Thyroid gland (tissue), 4 donors: ENCODE results near the gene FHDC1. TPM values are rescaled to one million over a fixed set of nuclear protein-coding genes. Genes with fewer than 3 reads are reported as not detected.
A peak's percentile ranks its signal among the peaks of the same experiment; 100 is the strongest.

ENCODE experiments used
- DNase-seq, 2 donors: peaks; one replicate each; pipeline ENCODE4 v3.0.0-alpha.2; 2019
- H3K27ac ChIP-seq, 3 donors: fragments of 200-600 bp; sonication (generic); 1 replicate in 2 of 3; 2 replicates in 1 of 3; pipeline ENCODE4 v1.5.1; 2016 to 2019; ENCODE audit warnings: mild to moderate bottlenecking in 1 of 3, moderate library complexity in 1 of 3
- H3K27me3 ChIP-seq: fragments of 200-600 bp; sonication (generic); one replicate; pipeline ENCODE4 v1.5.1; 2019
- H3K36me3 ChIP-seq, 2 donors: fragments of 200-600 bp; sonication (generic); one replicate each; pipeline ENCODE4 v1.5.1; 2016 to 2019
- H3K4me1 ChIP-seq, 2 donors: fragments of 200-600 bp; sonication (generic); one replicate each; pipeline ENCODE4 v1.5.1; 2017 to 2019
- H3K4me3 ChIP-seq, 3 donors: fragments of 200-600 bp; sonication (generic); replicated peaks in 1 of 3; 1 replicate in 2 of 3; 2 replicates in 1 of 3; pipeline ENCODE4 v1.5.1; 2016; ENCODE audit warnings: mild to moderate bottlenecking in 1 of 3
- H3K9me3 ChIP-seq: fragments of 200-600 bp; sonication (generic); one replicate; pipeline ENCODE4 v1.5.1; 2017
- CTCF ChIP-seq, 6 experiments: fragments of 200-600 bp in 3 of 6; fragments of 450-650 bp in 3 of 6; sonication (generic) in 3 of 6; IDR thresholded peaks; one replicate each; pipeline ENCODE4 v1.5.1; 2016 to 2019; ENCODE audit warnings: antibody characterized with exemption in 6 of 6, mild to moderate bottlenecking in 2 of 6, inconsistent platforms in 1 of 6, moderate library complexity in 1 of 6
- POLR2A ChIP-seq, 2 donors: fragments of 450-650 bp; IDR thresholded peaks; one replicate each; pipeline ENCODE4 v1.6.1; 2017; ENCODE audit warnings: antibody characterized with exemption in 2 of 2, mild to moderate bottlenecking in 2 of 2, moderate library complexity in 1 of 2
- WGBS, 2 donors: methylation state at CpG; one replicate each; pipeline ENCODE4 v1.1.5; 2017; 5-methylcytosine and 5-hydroxymethylcytosine counted together
- intact Hi-C: fragments of 100-400 bp; cut with DNase I; formaldehyde crosslinking; loops from one replicate; pipeline ENCODE4 v1.15.1; 2023
- total RNA-seq, 4 donors: library from RNA; depleted of rRNA; stranded (reverse); fragments of >200 nt; gene quantifications; one replicate each; pipeline ENCODE4 v1.2.3, GENCODE V29; 2016

Gene FHDC1
- total RNA-seq, 4 donors from 2014 or later: 12.4 to 26.2 (median 18.3) TPM

DNA sequence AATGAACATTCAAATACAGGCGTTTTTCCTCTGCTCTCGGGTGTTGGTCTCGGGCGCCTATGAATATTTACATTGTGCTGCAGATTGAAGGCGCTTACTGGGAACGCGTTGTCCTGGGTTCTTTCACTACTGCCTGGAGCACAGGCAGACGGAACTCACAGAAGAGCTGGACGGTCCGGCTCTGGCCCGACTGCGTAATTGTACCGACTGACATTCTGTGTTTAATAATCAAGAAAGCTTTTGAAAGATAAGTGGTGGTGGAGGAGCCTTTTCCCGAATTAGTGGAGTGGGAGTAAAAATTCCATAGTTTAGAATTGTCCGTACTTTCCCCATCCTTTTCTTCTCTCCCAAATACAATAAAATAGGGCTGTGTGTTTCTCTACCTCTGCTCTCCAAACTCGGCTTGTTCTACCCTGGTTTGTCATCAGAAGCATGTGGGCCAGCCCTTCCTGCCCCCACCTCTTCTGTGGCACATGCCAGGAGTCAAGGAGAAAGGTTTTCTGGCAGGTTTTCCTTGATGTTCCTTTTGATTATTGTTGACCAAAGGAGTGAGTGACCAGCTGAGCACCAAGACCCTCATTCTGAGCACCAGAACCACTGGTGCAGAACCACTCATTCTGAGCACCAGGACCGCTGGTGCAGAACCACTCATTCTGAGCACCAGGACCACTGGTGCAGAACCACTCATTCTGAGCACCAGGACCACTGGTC, 2.3 kb downstream of the FHDC1 start:
- Histone ChIP-seq H3K27ac (peak overlapping the region; percentile 76 to 94 (median 81)), H3K4me3 (peak overlapping the region in 2 of 3 donors; percentile 51 to 84), H3K36me3 (no peaks in the 10 kb centered on the region), H3K9me3 (no peaks in the 10 kb centered on the region), H3K4me1 (peaks cover 19 to 21% of the 10 kb centered on the region in 2 donors), H3K27me3 (no peaks in the 10 kb centered on the region)
- intact Hi-C loops: no loop called here
- 7 to 14% methylated on average over 17 of the region's 17 CpGs for WGBS, 2 donors
- peak; percentile 90 to 94 for DNase-seq
- TF ChIP-seq POLR2A (IDR thresholded peaks at IDR 0.05): peak in 1 of 2 donors; percentile 74
- no peak for TF ChIP-seq CTCF (IDR thresholded peaks at IDR 0.05)

DNA sequence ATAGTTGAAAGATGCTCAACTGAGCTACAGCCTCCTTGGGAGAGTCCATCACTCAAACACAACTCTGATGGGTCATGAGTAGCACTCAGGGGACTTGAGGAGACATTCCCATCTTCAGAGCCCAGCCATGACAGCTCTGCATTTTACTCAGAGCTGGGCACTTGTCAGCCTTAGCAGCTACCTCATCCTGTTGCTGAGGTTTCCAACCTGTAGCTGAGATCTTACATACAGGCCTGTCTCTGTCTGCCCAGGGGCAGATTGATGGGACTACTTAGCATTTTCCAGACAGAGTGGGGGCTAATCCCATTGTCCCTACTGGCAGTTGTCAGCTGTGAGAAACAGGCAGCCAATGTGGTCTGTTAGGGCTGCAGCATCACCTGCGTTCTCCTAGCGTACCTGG, 3.5 kb downstream of the FHDC1 start:
- Histone ChIP-seq H3K27me3 (no peaks in the 10 kb centered on the region), H3K4me1 (peaks cover 24 to 31% of the 10 kb centered on the region in 2 donors), H3K4me3 (no peak overlapping the region), H3K27ac (peak overlapping the region in 2 of 3 donors; percentile 54 to 94), H3K9me3 (no peaks in the 10 kb centered on the region), H3K36me3 (no peaks in the 10 kb centered on the region)
- 96 to 97% methylated on average over 2 of the region's 2 CpGs for WGBS, 2 donors
- no peak for TF ChIP-seq POLR2A (IDR thresholded peaks at IDR 0.05)
- TF ChIP-seq CTCF (IDR thresholded peaks at IDR 0.05): no peak
- DNase-seq: no peak
- intact Hi-C loops: no loop called here

GRCh38 chr4:152940461-152940860, 4.3 kb downstream of the FHDC1 start:
- TF ChIP-seq CTCF (IDR thresholded peaks at IDR 0.05): no peak
- no peak for TF ChIP-seq POLR2A (IDR thresholded peaks at IDR 0.05)
- Histone ChIP-seq H3K4me3 (no peak overlapping the region), H3K27ac (no peak overlapping the region), H3K27me3 (no peaks in the 10 kb centered on the region), H3K4me1 (peaks cover 26 to 28% of the 10 kb centered on the region in 2 donors), H3K9me3 (no peaks in the 10 kb centered on the region), H3K36me3 (no peaks in the 10 kb centered on the region)
- DNase-seq: no peak
- intact Hi-C loops: no loop called here
- WGBS, 2 donors: 88% methylated on average over 2 of the region's 2 CpGs

DNA sequence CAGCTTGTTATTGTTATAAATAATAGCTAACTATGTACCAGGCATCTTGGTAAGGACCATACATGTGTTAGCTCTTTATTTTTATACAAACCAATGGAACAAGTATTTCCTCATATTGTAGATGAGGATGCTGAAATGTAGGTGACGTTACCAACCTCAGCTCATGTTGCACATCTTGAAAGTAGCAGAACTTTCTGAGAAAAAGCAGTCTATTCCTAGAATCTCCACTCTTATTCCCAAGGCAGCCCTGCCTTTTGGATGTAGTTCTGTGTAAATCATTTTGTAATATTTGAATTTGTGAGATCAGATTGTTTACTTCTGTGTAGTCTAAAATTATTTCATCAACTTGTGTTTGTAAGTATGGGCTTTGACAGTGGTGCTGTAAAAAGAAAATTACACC, 5.3 kb downstream of the FHDC1 start:
- WGBS, 2 donors: 94% methylated on average over 1 of the region's 1 CpG
- DNase-seq: no peak
- Histone ChIP-seq H3K4me3 (no peak overlapping the region), H3K27me3 (no peaks in the 10 kb centered on the region), H3K4me1 (peaks cover 24 to 27% of the 10 kb centered on the region in 2 donors), H3K27ac (no peak overlapping the region), H3K36me3 (no peaks in the 10 kb centered on the region), H3K9me3 (no peaks in the 10 kb centered on the region)
- intact Hi-C loops: no loop called here
- TF ChIP-seq POLR2A (IDR thresholded peaks at IDR 0.05) (no peak), CTCF (IDR thresholded peaks at IDR 0.05) (no peak)

GRCh38 chr4:152942346-152942745, 6.2 kb downstream of the FHDC1 start:
- Histone ChIP-seq H3K27me3 (no peaks in the 10 kb centered on the region), H3K9me3 (no peaks in the 10 kb centered on the region), H3K27ac (no peak overlapping the region), H3K36me3 (no peaks in the 10 kb centered on the region), H3K4me3 (no peak overlapping the region), H3K4me1 (peaks cover 27 to 30% of the 10 kb centered on the region in 2 donors)
- intact Hi-C loops: no loop called here
- TF ChIP-seq POLR2A (IDR thresholded peaks at IDR 0.05): no peak
- no peak for TF ChIP-seq CTCF (IDR thresholded peaks at IDR 0.05)
- 88 to 98% methylated on average over 2 of the region's 2 CpGs for WGBS, 2 donors
- DNase-seq: no peak
